SK-N-SH (cell line): Measurements from ENCODE around the gene SPEF2. TPM values are rescaled to one million over a fixed set of nuclear protein-coding genes. Genes with fewer than 3 reads are reported as not detected.

Experiments
- CTCF ChIA-PET: fragments of 300-600, 350-600 bp; formaldehyde crosslinking; extraction: SDS; loops from one replicate; lab custom pipeline; 2021; lab: Yijun Ruan, JAX
- POLR2A ChIA-PET: fragments of 350-600 bp; sonication (Branson Sonifier 250); formaldehyde crosslinking; extraction: SDS; loops from one replicate; lab custom pipeline; 2020; ENCODE audit warnings: antibody characterized with exemption, inconsistent platforms; lab: Yijun Ruan, JAX
- DNase-seq: peaks from one replicate; pipeline ENCODE4 v3.0.0; 2012
- H2AFZ ChIP-seq: fragments of 200-600 bp; sonication (generic); 2 replicates; pipeline ENCODE4 v1.8.1; 2016; ENCODE audit warnings: antibody characterized with exemption, mild to moderate bottlenecking, low read depth
- H3F3A ChIP-seq: fragments of 200-600 bp; sonication (generic); replicated peaks from 2 replicates; pipeline ENCODE3; 2016; ENCODE audit warnings: antibody characterized with exemption, mild to moderate bottlenecking; ENCODE audit not compliant: insufficient read depth
- H3K27ac ChIP-seq, 2 experiments: fragments of 200-500 bp in 1 of 2; fragments of 200-600 bp in 1 of 2; sonication (Bioruptor generic) in 1 of 2; sonication (generic), shearing (Covaris generic) in 1 of 2; 2 replicates each; pipeline versions ENCODE4 v1.5.1 to v1.6.1; 2014 to 2016; ENCODE audit warnings: low read depth in 2 of 2, inconsistent platforms in 1 of 2, low read length in 1 of 2, mild to moderate bottlenecking in 1 of 2, mixed read lengths in 1 of 2
- H3K27me3 ChIP-seq: fragments of 200-600 bp; sonication (generic), shearing (Covaris generic); 2 replicates; pipeline ENCODE4 v1.6.1; 2016; ENCODE audit warnings: mixed run types; ENCODE audit not compliant: insufficient read depth
- H3K36me3 ChIP-seq, 2 experiments: fragments of 200-500 bp in 1 of 2; fragments of 200-600 bp in 1 of 2; sonication (Bioruptor generic) in 1 of 2; sonication (generic) in 1 of 2; replicated peaks in 1 of 2; 2 replicates each; pipeline versions ENCODE3 to v1.5.1; 2014 to 2016; ENCODE audit warnings: low read length in 1 of 2, mild to moderate bottlenecking in 1 of 2; ENCODE audit not compliant: insufficient read depth in 2 of 2, control insufficient read depth in 1 of 2
- H3K4me1 ChIP-seq, 2 experiments: fragments of 200-500 bp in 1 of 2; fragments of 200-600 bp in 1 of 2; sonication (Bioruptor generic) in 1 of 2; sonication (generic), shearing (Covaris generic) in 1 of 2; 2 replicates each; pipeline versions ENCODE4 v1.5.1 to v1.6.1; 2014 to 2016; ENCODE audit warnings: low read depth in 1 of 2, low read length in 1 of 2, mixed run types in 1 of 2; ENCODE audit not compliant: insufficient read depth in 2 of 2, control insufficient read depth in 1 of 2
- H3K4me2 ChIP-seq: fragments of 200-600 bp; sonication (generic), shearing (Covaris generic); 2 replicates; pipeline ENCODE4 v1.6.1; 2017; ENCODE audit warnings: mixed run types
- H3K4me3 ChIP-seq, 2 experiments: fragments of 200-500 bp in 1 of 2; fragments of 200-600 bp in 1 of 2; sonication (Bioruptor generic) in 1 of 2; sonication (generic), shearing (Covaris generic) in 1 of 2; 2 replicates each; pipeline versions ENCODE4 v1.5.1 to v1.8.1; 2014 to 2016; ENCODE audit warnings: low read depth in 2 of 2, inconsistent platforms in 1 of 2, low read length in 1 of 2, mild to moderate bottlenecking in 1 of 2, mixed read lengths in 1 of 2, moderate library complexity in 1 of 2
- H3K79me2 ChIP-seq: fragments of 200-600 bp; sonication (generic); 2 replicates; pipeline ENCODE4 v1.8.1; 2017; ENCODE audit warnings: mild to moderate bottlenecking; ENCODE audit not compliant: insufficient read depth
- H3K9ac ChIP-seq: fragments of 200-600 bp; sonication (generic); 2 replicates; pipeline ENCODE4 v1.6.1; 2017; ENCODE audit warnings: mixed run types
- H3K9me2 ChIP-seq: fragments of 200-600 bp; sonication (generic); 2 replicates; pipeline ENCODE4 v1.6.1; 2017; ENCODE audit warnings: mixed run types
- H3K9me3 ChIP-seq: fragments of 200-600 bp; sonication (generic); 2 replicates; pipeline ENCODE4 v1.6.1; 2017; ENCODE audit warnings: mixed run types, mild to moderate bottlenecking, moderate library complexity
- H4K20me1 ChIP-seq: fragments of 200-600 bp; sonication (generic); 2 replicates; pipeline ENCODE4 v1.6.1; 2017; ENCODE audit warnings: mild to moderate bottlenecking, mixed run types; ENCODE audit not compliant: insufficient read depth
- CHD2 ChIP-seq: fragments of 150-350 bp; IDR thresholded peaks from 2 replicates; pipeline ENCODE4 v1.6.1; 2018; ENCODE audit warnings: low read length; ENCODE audit not compliant: partially characterized antibody
- ELF1 ChIP-seq: IDR thresholded peaks from 2 replicates; pipeline ENCODE4 v1.4.0; 2012
- EP300 ChIP-seq, 2 experiments: IDR thresholded peaks; 2 replicates each; pipeline versions ENCODE4 v1.4.0 to v1.6.1; 2012; ENCODE audit warnings: borderline replicate concordance in 1 of 2, low read depth in 1 of 2, low read length in 1 of 2
- FOSL2 ChIP-seq: IDR thresholded peaks from 2 replicates; pipeline ENCODE4 v1.4.0; 2012; ENCODE audit warnings: low read depth, mild to moderate bottlenecking, moderate library complexity, borderline replicate concordance
- FOXJ3 ChIP-seq: sonication (generic); formaldehyde crosslinking; IDR thresholded peaks from 2 replicates; pipeline ENCODE4 v1.5.1; 2020; ENCODE audit warnings: mild to moderate bottlenecking, missing genetic modification reagents
- GATA2 ChIP-seq: sonication (generic); formaldehyde crosslinking; IDR thresholded peaks from 2 replicates; pipeline ENCODE4 v1.5.0; 2020; ENCODE audit warnings: mild to moderate bottlenecking, missing genetic modification reagents
- MEF2A ChIP-seq: IDR thresholded peaks from 2 replicates; pipeline ENCODE4 v1.4.0; 2012; ENCODE audit warnings: low read depth, borderline replicate concordance
- NRF1 ChIP-seq: IDR thresholded peaks from 2 replicates; pipeline ENCODE4 v1.6.1; 2012; ENCODE audit warnings: low read depth, mild to moderate bottlenecking, low read length
- RCOR1 ChIP-seq: fragments of 150-350 bp; IDR thresholded peaks from 2 replicates; pipeline ENCODE4 v1.6.1; 2017; ENCODE audit warnings: antibody characterized with exemption, low read length
- RFX5 ChIP-seq: IDR thresholded peaks from 2 replicates; pipeline ENCODE4 v1.6.1; 2012; ENCODE audit warnings: mild to moderate bottlenecking, improper control_type of control experiment, low read length
- SIN3A ChIP-seq: IDR thresholded peaks from 2 replicates; pipeline ENCODE4 v1.6.1; 2012; ENCODE audit warnings: low read depth, mild to moderate bottlenecking, low read length, moderate library complexity, borderline replicate concordance
- TCF12 ChIP-seq: IDR thresholded peaks from 2 replicates; pipeline ENCODE4 v1.4.0; 2012
- TEAD4 ChIP-seq: IDR thresholded peaks from 2 replicates; pipeline ENCODE4 v1.4.0; 2012; ENCODE audit warnings: mild to moderate bottlenecking, borderline replicate concordance; ENCODE audit not compliant: insufficient read depth
- YY1 ChIP-seq: IDR thresholded peaks from 2 replicates; pipeline ENCODE4 v1.4.0; 2012; ENCODE audit warnings: low read depth, mild to moderate bottlenecking
- WGBS: methylation state at CpG from one replicate; pipeline ENCODE4 v1.1.6; 2017; ENCODE audit warnings: low lambda C conversion rate; 5-methylcytosine and 5-hydroxymethylcytosine counted together
- polyA plus RNA-seq, 3 experiments: library from polyadenylated mRNA; depleted of rRNA; stranded (reverse); fragments of >200 nt; gene quantifications; 2 replicates each; pipeline ENCODE4 v1.2.3, GENCODE V29; 2012
- TF ChIP-seq, protein P1 (sequence below): IDR thresholded peaks from 2 replicates; pipeline ENCODE4 v1.4.0; 2012; ENCODE audit warnings: low read depth, borderline replicate concordance
- TF ChIP-seq, protein P2 (sequence below): fragments of 200-600 bp; sonication (generic); IDR thresholded peaks from 2 replicates; pipeline ENCODE4 v1.6.1; 2017; ENCODE audit warnings: antibody characterized with exemption, mild to moderate bottlenecking, moderate library complexity
- TF ChIP-seq, protein P3 (sequence below): fragments of 150-350 bp; IDR thresholded peaks from 2 replicates; pipeline ENCODE4 v1.6.1; 2017; ENCODE audit warnings: antibody characterized with exemption, low read length, low read depth, borderline replicate concordance
- TF ChIP-seq, protein P4 (sequence below): IDR thresholded peaks from 2 replicates; pipeline ENCODE4; 2012
- TF ChIP-seq, protein P5 (sequence below): IDR thresholded peaks from 2 replicates; pipeline ENCODE4 v1.4.0; 2012; ENCODE audit warnings: low read depth

The SPEF2 gene
- polyA plus RNA-seq, 1 of the 3 experiments (the other 2 are of a cell fraction) = 1.6 TPM

DNA sequence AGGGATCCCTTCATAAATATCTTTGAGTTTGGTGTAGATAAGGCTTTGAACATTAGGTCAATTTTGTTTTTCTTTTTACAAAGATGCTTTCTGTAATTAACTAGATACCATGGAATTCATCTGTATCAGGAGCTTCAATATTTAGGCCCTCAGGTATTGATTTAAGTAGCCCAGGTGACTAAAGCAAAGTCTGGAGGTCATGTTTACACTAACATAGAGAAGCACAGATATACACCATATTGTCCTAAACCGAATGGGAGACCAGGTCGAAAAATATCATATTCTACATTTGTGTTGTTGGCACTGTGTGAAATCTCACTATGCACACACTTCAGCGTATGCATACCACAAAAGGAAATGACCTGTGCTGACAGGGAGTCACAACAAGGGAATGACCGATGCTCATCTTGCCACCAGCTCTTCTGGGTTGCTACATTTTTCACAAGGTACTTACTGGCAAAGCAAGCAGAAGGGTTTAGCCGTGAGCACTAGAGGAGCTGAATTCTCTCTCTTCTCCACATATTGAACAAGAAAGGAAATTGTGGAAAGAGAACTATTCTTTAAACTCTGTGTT, 140.6 kb downstream of the SPEF2 start (continued):
- TF ChIP-seq, protein P1, sequence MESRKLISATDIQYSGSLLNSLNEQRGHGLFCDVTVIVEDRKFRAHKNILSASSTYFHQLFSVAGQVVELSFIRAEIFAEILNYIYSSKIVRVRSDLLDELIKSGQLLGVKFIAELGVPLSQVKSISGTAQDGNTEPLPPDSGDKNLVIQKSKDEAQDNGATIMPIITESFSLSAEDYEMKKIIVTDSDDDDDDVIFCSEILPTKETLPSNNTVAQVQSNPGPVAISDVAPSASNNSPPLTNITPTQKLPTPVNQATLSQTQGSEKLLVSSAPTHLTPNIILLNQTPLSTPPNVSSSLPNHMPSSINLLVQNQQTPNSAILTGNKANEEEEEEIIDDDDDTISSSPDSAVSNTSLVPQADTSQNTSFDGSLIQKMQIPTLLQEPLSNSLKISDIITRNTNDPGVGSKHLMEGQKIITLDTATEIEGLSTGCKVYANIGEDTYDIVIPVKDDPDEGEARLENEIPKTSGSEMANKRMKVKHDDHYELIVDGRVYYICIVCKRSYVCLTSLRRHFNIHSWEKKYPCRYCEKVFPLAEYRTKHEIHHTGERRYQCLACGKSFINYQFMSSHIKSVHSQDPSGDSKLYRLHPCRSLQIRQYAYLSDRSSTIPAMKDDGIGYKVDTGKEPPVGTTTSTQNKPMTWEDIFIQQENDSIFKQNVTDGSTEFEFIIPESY = no peak
- TF ChIP-seq GATA2 (no peak), FOSL2 (no peak), CHD2 (no peak)
- TF ChIP-seq, protein P2, sequence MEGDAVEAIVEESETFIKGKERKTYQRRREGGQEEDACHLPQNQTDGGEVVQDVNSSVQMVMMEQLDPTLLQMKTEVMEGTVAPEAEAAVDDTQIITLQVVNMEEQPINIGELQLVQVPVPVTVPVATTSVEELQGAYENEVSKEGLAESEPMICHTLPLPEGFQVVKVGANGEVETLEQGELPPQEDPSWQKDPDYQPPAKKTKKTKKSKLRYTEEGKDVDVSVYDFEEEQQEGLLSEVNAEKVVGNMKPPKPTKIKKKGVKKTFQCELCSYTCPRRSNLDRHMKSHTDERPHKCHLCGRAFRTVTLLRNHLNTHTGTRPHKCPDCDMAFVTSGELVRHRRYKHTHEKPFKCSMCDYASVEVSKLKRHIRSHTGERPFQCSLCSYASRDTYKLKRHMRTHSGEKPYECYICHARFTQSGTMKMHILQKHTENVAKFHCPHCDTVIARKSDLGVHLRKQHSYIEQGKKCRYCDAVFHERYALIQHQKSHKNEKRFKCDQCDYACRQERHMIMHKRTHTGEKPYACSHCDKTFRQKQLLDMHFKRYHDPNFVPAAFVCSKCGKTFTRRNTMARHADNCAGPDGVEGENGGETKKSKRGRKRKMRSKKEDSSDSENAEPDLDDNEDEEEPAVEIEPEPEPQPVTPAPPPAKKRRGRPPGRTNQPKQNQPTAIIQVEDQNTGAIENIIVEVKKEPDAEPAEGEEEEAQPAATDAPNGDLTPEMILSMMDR = no peak

DNA sequence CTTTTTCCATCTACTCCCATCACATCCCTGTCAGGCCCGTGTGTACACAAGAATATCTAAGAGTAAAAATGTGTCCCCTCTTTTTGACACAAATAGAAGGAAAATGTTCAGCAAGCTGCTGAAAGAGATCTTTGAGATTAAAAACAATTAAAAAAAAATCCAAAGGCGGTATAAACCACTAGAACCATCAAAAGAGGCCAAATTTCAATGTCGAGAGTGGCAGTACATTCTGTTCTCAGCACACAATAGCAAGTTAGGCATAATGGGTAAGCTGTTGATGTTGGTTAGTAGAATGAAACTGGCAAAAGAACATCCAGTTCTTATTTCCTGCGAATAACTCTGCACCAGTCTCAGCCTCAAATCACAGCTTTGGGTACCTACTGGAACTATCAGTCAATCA, 143.9 kb downstream of the SPEF2 start:
- Histone ChIP-seq H3K9me3 (no peaks in the 10 kb centered on the region), H3K9ac (no peak overlapping the region), H3K4me1 (no peaks in the 10 kb centered on the region), H3K36me3 (no peaks in the 10 kb centered on the region), H3F3A (no peaks in the 10 kb centered on the region), H3K27ac (no peak overlapping the region), H4K20me1 (no peaks in the 10 kb centered on the region), H3K9me2 (no peaks in the 10 kb centered on the region), H2AFZ (no peak overlapping the region), H3K79me2 (no peaks in the 10 kb centered on the region), H3K4me2 (no peak overlapping the region), H3K4me3 (no peak overlapping the region), H3K27me3 (no peaks in the 10 kb centered on the region)
- no peak for DNase-seq
- CTCF ChIA-PET = no interaction called here
- TF ChIP-seq NRF1 (no peak), SIN3A (no peak)
- POLR2A ChIA-PET = no interaction called here
- 60% methylated on average over 4 of the region's 4 CpGs for WGBS

DNA sequence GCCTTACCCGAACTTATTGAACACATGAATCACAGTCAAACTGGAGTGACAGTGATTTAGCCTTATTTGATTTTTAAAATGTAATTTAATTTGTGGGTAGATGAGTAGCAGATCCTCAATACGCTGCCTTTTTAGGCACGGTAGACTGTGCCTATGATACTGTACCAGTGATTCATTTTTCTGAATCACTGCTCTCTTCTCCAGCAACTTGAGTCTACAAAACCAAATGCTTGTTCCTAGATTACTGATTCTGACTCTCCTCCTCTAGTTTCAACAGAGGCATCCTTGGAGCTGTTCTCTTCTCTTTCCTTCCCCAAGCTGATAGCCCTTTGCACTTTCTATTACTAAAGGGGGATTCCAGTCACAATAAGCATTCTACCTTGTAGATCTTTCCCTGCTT, 144.7 kb downstream of the SPEF2 start:
- H3K36me3 ChIP-seq = no peaks in the 10 kb centered on the region
- H3K4me1 ChIP-seq = no peaks in the 10 kb centered on the region
- ChIA-PET CTCF (interaction anchor here (0.7 kb wide), 1 partner anchor 163 kb away, joined by 3 read pairs; no protein-coding TSS in a partner anchor), POLR2A (no interaction called here)
- no peaks in the 10 kb centered on the region for H3K79me2 ChIP-seq
- H3K9me2 ChIP-seq = no peaks in the 10 kb centered on the region
- H3K27me3 ChIP-seq = no peaks in the 10 kb centered on the region
- no peaks in the 10 kb centered on the region for H3F3A ChIP-seq
- H3K9ac ChIP-seq = no peak overlapping the region
- no peak overlapping the region for H3K4me2 ChIP-seq
- H3K9me3 ChIP-seq = no peaks in the 10 kb centered on the region
- no peak overlapping the region for H2AFZ ChIP-seq
- WGBS = 36% methylated on average over 3 of the region's 3 CpGs
- H3K4me3 ChIP-seq = no peak overlapping the region
- H3K27ac ChIP-seq = no peak overlapping the region
- no peak for DNase-seq
- no peaks in the 10 kb centered on the region for H4K20me1 ChIP-seq
- TF ChIP-seq FOXJ3 (no peak), YY1 (no peak), ELF1 (no peak), FOSL2 (no peak), TEAD4 (no peak), TCF12 (no peak), SIN3A (no peak), EP300 (IDR thresholded peaks at IDR 0.05; ENCODE audit: borderline replicate concordance in 1 of 2, low read depth in 1 of 2, low read length in 1 of 2) (no peak), GATA2 (no peak), MEF2A (no peak), RFX5 (no peak), RCOR1 (no peak)
- TF ChIP-seq, protein P3, sequence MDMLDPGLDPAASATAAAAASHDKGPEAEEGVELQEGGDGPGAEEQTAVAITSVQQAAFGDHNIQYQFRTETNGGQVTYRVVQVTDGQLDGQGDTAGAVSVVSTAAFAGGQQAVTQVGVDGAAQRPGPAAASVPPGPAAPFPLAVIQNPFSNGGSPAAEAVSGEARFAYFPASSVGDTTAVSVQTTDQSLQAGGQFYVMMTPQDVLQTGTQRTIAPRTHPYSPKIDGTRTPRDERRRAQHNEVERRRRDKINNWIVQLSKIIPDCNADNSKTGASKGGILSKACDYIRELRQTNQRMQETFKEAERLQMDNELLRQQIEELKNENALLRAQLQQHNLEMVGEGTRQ = no peak
- TF ChIP-seq, protein P4, sequence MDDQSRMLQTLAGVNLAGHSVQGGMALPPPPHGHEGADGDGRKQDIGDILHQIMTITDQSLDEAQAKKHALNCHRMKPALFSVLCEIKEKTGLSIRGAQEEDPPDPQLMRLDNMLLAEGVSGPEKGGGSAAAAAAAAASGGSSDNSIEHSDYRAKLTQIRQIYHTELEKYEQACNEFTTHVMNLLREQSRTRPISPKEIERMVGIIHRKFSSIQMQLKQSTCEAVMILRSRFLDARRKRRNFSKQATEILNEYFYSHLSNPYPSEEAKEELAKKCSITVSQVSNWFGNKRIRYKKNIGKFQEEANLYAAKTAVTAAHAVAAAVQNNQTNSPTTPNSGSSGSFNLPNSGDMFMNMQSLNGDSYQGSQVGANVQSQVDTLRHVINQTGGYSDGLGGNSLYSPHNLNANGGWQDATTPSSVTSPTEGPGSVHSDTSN = no peak
- TF ChIP-seq, protein P5, sequence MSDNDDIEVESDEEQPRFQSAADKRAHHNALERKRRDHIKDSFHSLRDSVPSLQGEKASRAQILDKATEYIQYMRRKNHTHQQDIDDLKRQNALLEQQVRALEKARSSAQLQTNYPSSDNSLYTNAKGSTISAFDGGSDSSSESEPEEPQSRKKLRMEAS = no peak
